ENCODE data around the gene LTBP4.
"Not testable (repeated sequence)": the region's sequence is repeated elsewhere in the genome, so short reads cannot be mapped to it uniquely, and the experiment has no call there.

LTBP4 gene

GRCh38 chr19:40601134-40601974, at the start of gene LTBP4:
Gene LTBP4, plus strand, starts transcription at chr19:40601369. Its CDS starts 19 bp downstream, at chr19:40601388.
- DNase-seq: peak; percentile 50

DNA sequence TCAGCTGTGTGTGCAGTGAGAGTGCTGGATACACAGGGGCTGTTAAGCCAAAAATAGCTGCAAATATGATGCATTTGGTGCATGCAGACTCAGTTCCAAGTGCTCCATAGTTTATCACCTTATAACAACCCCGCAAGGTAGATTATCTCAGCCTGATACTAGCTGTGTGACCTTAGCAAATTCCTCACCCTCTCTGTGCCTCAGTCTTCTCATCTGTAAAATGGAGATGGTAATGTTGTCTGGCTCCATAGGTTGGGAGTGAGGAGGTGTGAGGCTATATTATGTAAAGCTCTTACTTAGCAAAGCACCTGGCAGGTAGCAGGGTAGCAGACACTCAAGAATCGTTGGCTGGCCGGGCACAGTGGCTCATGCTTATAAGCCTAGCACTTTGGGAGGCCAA, 48.3 kb upstream of the LTBP4 start:
- no peak for DNase-seq

- DNase-seq: no peak
Observed at GRCh38 chr19:40553885-40554857, 47.0 kb upstream of the LTBP4 start.

DNA sequence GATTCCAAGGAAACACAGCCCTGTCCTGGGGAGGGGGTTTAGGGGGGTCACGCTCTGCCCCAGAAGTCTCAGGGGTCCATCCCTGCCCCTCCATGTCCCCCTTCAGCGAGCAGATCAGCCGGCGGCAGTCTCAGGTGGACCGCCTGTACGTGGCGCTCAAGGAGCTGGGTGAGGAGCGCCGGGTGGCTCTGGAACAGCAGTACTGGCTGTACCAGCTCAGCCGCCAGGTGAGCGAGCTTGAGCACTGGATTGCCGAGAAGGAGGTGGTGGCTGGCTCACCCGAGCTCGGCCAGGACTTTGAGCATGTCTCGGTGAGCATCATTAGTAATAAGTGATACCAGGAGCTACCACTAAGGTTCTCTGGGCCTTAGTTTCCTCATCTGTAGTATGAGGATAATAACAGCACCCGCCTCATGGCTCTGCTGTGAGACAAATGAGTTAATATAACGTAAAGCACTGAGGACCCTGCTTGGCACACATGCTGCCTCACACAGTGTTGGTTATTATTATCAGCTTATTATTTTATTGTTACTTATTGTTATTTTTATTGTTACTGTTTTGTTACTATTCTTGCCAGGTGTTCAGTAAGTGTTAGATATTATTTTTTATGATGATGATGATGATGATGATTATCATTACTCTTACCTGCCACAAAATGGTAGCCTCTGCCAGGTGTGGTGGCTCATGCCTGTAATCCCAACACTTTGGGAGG, 45.0 kb upstream of the LTBP4 start:
- no peak for DNase-seq

DNA sequence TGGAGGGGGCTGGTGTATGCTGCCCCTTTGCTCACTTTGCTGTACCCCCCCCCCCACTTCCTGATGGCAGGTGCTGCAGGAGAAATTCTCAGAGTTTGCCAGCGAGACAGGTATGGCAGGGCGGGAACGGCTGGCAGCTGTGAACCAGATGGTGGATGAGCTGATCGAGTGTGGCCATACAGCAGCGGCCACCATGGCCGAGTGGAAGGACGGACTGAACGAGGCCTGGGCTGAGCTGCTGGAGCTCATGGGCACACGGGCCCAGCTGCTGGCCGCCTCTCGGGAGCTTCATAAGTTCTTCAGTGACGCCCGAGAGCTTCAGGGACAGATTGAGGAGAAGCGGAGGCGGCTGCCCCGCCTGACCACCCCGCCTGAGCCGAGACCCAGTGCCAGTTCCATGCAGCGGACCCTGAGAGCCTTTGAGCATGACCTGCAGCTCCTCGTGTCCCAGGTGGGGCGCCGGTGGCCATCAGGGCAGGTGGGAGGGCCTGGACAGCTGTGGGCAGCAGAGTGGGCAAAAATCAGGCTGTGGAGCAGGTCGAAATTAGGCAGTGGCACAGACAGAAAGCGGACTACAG, 44.1 kb upstream of the LTBP4 start:
- DNase-seq: no peak

- DNase-seq: no peak
Observed at GRCh38 chr19:40559394-40559793, 41.8 kb upstream of the LTBP4 start.

- no peak for DNase-seq
Observed at GRCh38 chr19:40560092-40560507, 41.1 kb upstream of the LTBP4 start.

DNA sequence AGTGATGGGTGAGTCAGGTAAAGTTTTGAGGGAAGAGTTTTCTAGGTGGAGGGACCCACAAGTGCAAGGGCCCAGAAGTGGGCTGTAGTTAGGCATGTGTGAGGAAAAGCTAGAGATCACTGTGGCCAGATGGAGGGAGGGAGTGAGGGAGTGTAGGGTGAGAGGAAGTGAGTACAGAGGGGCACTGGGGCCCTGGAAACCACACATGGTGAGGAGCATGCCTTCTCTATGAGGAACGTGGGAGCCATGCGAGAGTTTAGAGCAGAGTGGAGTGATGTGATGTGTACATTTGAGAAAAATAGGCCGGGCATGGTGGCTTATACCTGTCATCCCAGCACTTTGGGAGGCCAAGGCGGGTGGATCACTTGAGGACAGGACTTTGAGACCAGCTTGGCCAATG, 39.2 kb upstream of the LTBP4 start:
- no peak for DNase-seq

DNA sequence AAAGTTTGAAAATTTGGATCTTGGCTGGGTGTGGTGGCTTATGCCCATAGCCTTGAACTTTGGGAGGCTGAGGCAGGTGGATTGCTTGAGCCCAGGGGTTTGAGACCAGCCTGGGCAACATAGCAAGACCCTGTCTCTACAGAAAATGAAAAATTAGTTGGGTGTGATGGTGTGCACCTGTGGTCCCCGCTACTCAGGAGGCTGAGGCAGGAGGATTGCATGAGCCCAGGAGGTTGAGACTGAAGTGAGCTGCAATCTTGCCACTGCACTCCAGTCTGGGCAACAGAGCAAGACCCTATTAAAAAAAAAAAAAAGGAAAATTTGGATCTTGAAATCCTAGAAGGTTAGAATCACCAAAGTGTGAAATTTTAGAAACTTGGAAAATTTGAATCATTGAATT, 36.6 kb upstream of the LTBP4 start:
- DNase-seq: not testable (repeated sequence)

- DNase-seq: no peak
Observed at GRCh38 chr19:40565355-40565754, 35.8 kb upstream of the LTBP4 start.

DNA sequence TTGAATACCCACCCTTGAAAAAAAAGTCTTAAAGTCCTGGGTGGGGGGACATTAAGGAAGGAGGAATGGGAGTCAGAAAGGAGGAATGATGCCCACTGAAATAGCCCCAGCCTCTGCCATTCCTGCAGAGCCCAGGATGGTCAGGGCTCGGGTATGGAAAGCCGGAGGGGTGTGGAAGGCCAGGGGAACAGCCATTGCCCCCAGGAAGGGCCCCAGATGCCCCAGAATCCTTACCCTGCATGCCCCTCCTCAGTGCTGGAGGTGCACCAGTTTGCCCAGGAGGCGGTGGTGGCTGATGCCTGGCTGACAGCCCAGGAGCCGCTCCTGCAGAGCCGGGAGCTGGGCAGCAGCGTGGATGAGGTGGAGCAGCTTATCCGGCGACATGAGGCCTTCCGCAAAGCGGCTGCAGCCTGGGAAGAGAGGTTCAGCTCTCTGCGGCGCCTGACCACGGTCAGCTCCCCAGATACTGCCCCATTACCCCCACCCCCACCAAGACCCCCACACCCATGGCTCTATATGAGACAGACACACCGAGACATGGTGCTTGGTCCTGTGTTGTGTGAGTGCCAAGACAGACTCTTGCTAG, 35.2 kb upstream of the LTBP4 start:
- no peak for DNase-seq

- DNase-seq: no peak
Observed at GRCh38 chr19:40567040-40567749, 34.0 kb upstream of the LTBP4 start.

GRCh38 chr19:40567750-40568494, 33.2 kb upstream of the LTBP4 start:
- DNase-seq: no peak

DNA sequence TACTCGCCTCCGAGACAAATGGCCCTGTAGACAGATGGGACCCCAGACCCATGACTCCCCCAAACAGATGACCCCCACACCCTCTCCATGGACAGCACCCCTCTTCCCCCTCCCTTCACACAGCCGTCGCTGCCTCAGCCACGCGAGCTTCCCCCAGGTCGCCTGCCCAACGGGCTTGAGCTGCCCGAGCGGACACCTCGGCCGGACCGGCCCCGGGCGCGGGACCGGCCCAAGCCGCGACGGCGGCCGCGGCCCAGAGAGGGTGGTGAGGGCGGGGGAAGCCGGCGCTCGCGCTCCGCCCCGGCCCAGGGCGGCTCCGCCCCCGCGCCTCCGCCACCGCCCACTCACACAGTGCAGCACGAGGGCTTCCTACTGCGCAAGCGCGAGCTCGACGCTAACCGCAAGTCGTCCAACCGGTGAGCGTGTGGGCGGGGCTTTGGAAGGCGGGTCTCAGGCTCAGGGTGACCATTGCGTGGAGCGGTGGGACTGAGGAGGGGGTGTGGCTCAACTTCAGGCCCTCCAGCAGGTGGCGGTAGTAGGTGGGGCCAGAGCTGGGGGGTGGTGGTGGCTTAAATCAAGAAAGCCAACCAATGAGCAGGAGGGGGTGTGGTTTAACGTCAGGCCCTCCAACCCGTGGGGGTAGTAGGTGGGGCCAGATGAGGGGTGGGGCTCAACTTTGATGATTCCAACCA, 30.7 kb upstream of the LTBP4 start:
- DNase-seq: peak; percentile 99

DNA sequence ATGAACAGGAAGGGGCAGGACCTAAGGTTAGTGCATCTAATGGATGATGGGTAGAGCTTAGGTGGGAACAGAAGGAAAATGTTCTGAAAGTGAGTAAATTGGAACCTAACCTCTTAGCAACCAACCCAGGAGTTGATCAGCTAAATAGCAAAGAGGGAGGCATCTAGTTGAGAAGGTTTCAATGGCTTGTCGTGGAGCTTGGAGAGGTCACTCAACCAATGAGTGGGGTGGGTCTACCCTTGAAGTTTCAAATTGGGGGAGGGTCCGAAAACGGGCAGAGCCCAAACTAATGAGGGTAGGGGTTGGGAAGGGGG, 30.2 kb upstream of the LTBP4 start:
- no peak for DNase-seq

- no peak for DNase-seq
Observed at GRCh38 chr19:40571831-40572495, 29.2 kb upstream of the LTBP4 start.

GRCh38 chr19:40575326-40575725, 25.8 kb upstream of the LTBP4 start:
- no peak for DNase-seq

DNA sequence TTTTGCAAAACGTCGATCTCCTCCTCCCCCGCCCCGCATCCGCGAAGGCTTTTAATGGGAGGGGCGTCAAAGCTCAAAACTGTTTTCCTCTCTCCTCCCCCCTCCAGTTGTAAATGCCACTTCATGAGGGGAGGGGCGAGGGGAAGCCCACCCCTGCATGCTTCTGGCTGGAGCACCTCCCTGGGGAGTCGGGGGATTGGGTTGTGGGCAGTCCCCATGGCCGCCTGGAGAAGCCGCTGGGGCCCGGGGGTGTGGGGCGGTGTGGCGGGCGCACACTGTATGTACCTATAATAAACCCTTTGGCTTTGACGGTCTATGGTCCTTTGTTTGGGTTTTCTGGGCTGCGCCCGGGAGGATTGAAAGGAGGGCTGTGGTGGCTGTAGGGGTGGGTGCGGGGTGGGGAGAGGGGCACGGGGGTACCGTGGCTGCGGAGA, 25.0 kb upstream of the LTBP4 start:
- peak; percentile 42 for DNase-seq

DNA sequence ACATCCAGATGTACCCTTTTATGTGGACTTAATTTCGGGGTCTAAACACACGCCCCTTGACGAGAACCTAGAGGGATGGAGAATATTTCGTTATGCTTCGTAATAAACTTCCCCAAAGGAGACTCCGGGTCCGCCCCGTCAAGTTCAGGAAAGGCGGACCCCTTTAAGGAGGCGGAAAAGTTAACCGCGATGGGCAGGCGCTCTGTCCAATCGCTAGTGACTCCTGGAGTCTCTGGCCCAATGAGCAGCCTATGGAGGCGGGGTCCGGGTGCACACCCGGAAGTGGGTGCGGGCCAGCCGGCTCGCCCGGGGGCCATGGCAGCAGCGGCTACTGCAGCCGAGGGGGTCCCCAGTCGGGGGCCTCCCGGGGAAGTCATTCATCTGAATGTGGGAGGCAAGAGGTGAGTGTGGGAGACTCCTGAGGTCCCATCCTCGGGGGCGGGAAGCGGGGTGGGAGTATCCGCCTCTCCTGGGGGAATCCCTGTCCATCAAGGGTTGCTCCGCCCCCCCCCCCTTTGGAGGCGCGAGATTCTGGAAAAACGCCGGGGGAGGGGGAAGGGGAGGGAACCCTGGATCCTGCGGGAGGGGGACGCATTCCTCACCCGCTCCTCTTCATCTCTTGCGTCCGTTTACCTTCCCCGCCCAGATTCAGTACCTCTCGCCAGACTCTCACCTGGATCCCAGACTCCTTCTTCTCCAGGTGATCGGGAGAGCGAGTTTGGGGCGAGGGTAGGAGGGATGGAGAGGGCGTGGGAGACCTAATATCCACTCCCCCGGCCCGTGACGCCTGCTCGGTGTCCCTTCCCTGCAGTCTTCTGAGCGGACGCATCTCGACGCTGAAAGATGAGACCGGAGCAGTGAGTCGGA, 24.4 kb upstream of the LTBP4 start, which contains the start of gene SHKBP1:
TSS of gene SHKBP1 (plus strand) at position 289 of the 867 bp plus-strand sequence. CDS start at position 316, 27 bp downstream.
- DNase-seq: peak; percentile 95

Data from CD4-positive, alpha-beta T cell treated with Interleukin-17A for 1 hour (primary cell).